IPS-18a (cell line): ENCODE results near the gene HNRNPA0.
"Not testable (repeated sequence)": the region's sequence is repeated elsewhere in the genome, so short reads cannot be mapped to it uniquely, and the experiment has no call there.

Source experiments
- H3K27ac ChIP-seq: one replicate; pipeline ENCODE4 v1.5.1; 2013; ENCODE audit warnings: low read length
- H3K27me3 ChIP-seq: one replicate; pipeline ENCODE4 v1.6.1; 2013; ENCODE audit warnings: mild to moderate bottlenecking, low read length; ENCODE audit not compliant: control insufficient read depth, insufficient read depth
- H3K36me3 ChIP-seq: one replicate; pipeline ENCODE4 v1.6.1; 2013; ENCODE audit warnings: low read depth, low read length; ENCODE audit not compliant: control insufficient read depth
- H3K4me1 ChIP-seq: one replicate; pipeline ENCODE4 v1.6.1; 2013; ENCODE audit warnings: low read depth, low read length; ENCODE audit not compliant: control insufficient read depth
- H3K4me3 ChIP-seq: one replicate; pipeline ENCODE4 v1.5.1; 2013; ENCODE audit warnings: low read length
- H3K9ac ChIP-seq: one replicate; pipeline ENCODE4 v1.6.1; 2013; ENCODE audit warnings: mild to moderate bottlenecking, low read length, moderate library complexity
- H3K9me3 ChIP-seq: one replicate; pipeline ENCODE4 v1.6.1; 2013; ENCODE audit warnings: low read depth, low read length; ENCODE audit not compliant: control insufficient read depth

HNRNPA0 gene

GRCh38 chr5:137754188-137754960 lies at the start of gene HNRNPA0:
Gene HNRNPA0, minus strand, starts transcription at chr5:137754363. Its CDS starts 297 bp downstream, at chr5:137754066.
- Histone ChIP-seq H3K9me3 (no peaks in the 10 kb centered on the region), H3K4me1 (peaks cover 13% of the 10 kb centered on the region), H3K4me3 (peak within 1 kb of the TSS; percentile 93), H3K27ac (peak within 1 kb of the TSS; percentile 98), H3K27me3 (no peaks in the 10 kb centered on the region), H3K36me3 (peaks cover 16% of the 10 kb centered on the region), H3K9ac (peak within 1 kb of the TSS; percentile 99)

GRCh38 chr5:137802282-137803210 lies 48.4 kb upstream of the HNRNPA0 start:
- no peaks in the 10 kb centered on the region for H3K27me3 ChIP-seq
- H3K27ac ChIP-seq = no peak overlapping the region
- H3K9ac ChIP-seq = no peak overlapping the region
- no peaks in the 10 kb centered on the region for H3K9me3 ChIP-seq
- no peaks in the 10 kb centered on the region for H3K4me1 ChIP-seq
- H3K4me3 ChIP-seq = no peak overlapping the region
- no peaks in the 10 kb centered on the region for H3K36me3 ChIP-seq

- Histone ChIP-seq H3K9ac (no peak overlapping the region), H3K27me3 (no peaks in the 10 kb centered on the region), H3K27ac (no peak overlapping the region), H3K4me1 (no peaks in the 10 kb centered on the region), H3K36me3 (no peaks in the 10 kb centered on the region), H3K4me3 (no peak overlapping the region), H3K9me3 (no peaks in the 10 kb centered on the region)
Measured at GRCh38 chr5:137800700-137801411, 46.7 kb upstream of the HNRNPA0 start.

- no peaks in the 10 kb centered on the region for H3K27me3 ChIP-seq
- no peaks in the 10 kb centered on the region for H3K9me3 ChIP-seq
- H3K27ac ChIP-seq = no peak overlapping the region
- H3K9ac ChIP-seq = no peak overlapping the region
- H3K4me3 ChIP-seq = no peak overlapping the region
- no peaks in the 10 kb centered on the region for H3K36me3 ChIP-seq
- no peaks in the 10 kb centered on the region for H3K4me1 ChIP-seq
Measured at GRCh38 chr5:137796279-137796678, 42.1 kb upstream of the HNRNPA0 start.

- Histone ChIP-seq H3K4me1 (no peaks in the 10 kb centered on the region), H3K4me3 (no peak overlapping the region), H3K9ac (no peak overlapping the region), H3K36me3 (no peaks in the 10 kb centered on the region), H3K27me3 (no peaks in the 10 kb centered on the region), H3K9me3 (no peaks in the 10 kb centered on the region), H3K27ac (no peak overlapping the region)
Measured at GRCh38 chr5:137794863-137795262, 40.7 kb upstream of the HNRNPA0 start.

- Histone ChIP-seq H3K4me3 (no peak overlapping the region), H3K9ac (no peak overlapping the region), H3K27ac (no peak overlapping the region), H3K9me3 (no peaks in the 10 kb centered on the region), H3K4me1 (no peaks in the 10 kb centered on the region), H3K36me3 (no peaks in the 10 kb centered on the region), H3K27me3 (no peaks in the 10 kb centered on the region)
Measured at GRCh38 chr5:137792303-137792702, 38.1 kb upstream of the HNRNPA0 start.

GRCh38 chr5:137791799-137792198 lies 37.6 kb upstream of the HNRNPA0 start:
- H3K9ac ChIP-seq = no peak overlapping the region
- H3K27ac ChIP-seq = no peak overlapping the region
- H3K27me3 ChIP-seq = no peaks in the 10 kb centered on the region
- H3K36me3 ChIP-seq = no peaks in the 10 kb centered on the region
- H3K4me3 ChIP-seq = no peak overlapping the region
- no peaks in the 10 kb centered on the region for H3K9me3 ChIP-seq
- no peaks in the 10 kb centered on the region for H3K4me1 ChIP-seq

- no peak overlapping the region for H3K4me3 ChIP-seq
Measured at GRCh38 chr5:137791387-137791786, 37.2 kb upstream of the HNRNPA0 start.

GRCh38 chr5:137788560-137788959 lies 34.4 kb upstream of the HNRNPA0 start:
- not testable (repeated sequence) for H3K9ac ChIP-seq, H3K27ac ChIP-seq, H3K9me3 ChIP-seq, H3K4me1 ChIP-seq, H3K27me3 ChIP-seq, H3K36me3 ChIP-seq, H3K4me3 ChIP-seq

More at GRCh38 chr5:137791387-137791786, 37.2 kb upstream of the HNRNPA0 start:
- Histone ChIP-seq H3K9me3 (no peaks in the 10 kb centered on the region), H3K36me3 (no peaks in the 10 kb centered on the region), H3K27me3 (no peaks in the 10 kb centered on the region), H3K9ac (no peak overlapping the region), H3K27ac (no peak overlapping the region), H3K4me1 (no peaks in the 10 kb centered on the region)

GRCh38 chr5:137782984-137783536 lies 28.9 kb upstream of the HNRNPA0 start:
- Histone ChIP-seq H3K36me3 (no peaks in the 10 kb centered on the region), H3K9ac (no peak overlapping the region), H3K4me3 (no peak overlapping the region), H3K9me3 (no peaks in the 10 kb centered on the region), H3K4me1 (no peaks in the 10 kb centered on the region), H3K27ac (no peak overlapping the region), H3K27me3 (no peaks in the 10 kb centered on the region)

GRCh38 chr5:137782055-137782454 lies 27.9 kb upstream of the HNRNPA0 start:
- H3K4me1 ChIP-seq = no peaks in the 10 kb centered on the region
- no peaks in the 10 kb centered on the region for H3K36me3 ChIP-seq
- H3K4me3 ChIP-seq = no peak overlapping the region
- H3K9ac ChIP-seq = no peak overlapping the region
- no peak overlapping the region for H3K27ac ChIP-seq
- H3K9me3 ChIP-seq = no peaks in the 10 kb centered on the region
- no peaks in the 10 kb centered on the region for H3K27me3 ChIP-seq
